Omental fat pad (tissue), 4 donors: ENCODE measurements around the gene SLX1A. TPM values are rescaled to one million over a fixed set of nuclear protein-coding genes. Genes with fewer than 3 reads are reported as not detected.

Experiments
- ATAC-seq: fragments of 150-250 bp; one replicate; pipeline ENCODE4 v1.9.1; 2016; ENCODE audit warnings: mild to moderate bottlenecking, moderate library complexity; ENCODE audit not compliant: low FRiP score
- DNase-seq: peaks from one replicate; pipeline ENCODE4 v3.0.0-alpha.2; 2019; ENCODE audit warnings: low spot score
- total RNA-seq, 4 donors: library from RNA; depleted of rRNA; stranded (reverse); fragments of >200 nt; gene quantifications; one replicate each; pipeline ENCODE4 v1.1.0, GENCODE V29; 2016
- TF ChIP-seq, protein P1 (sequence below), 3 donors: fragments of 450-650 bp; IDR thresholded peaks; one replicate each; pipeline ENCODE4 v1.5.1; 2016 to 2017; ENCODE audit warnings: antibody characterized with exemption in 3 of 3, mild to moderate bottlenecking in 3 of 3, moderate library complexity in 2 of 3

SLX1A gene
- total RNA-seq, 4 donors from 2014 or later: 21.7 to 52.7 (median 44.2) TPM

DNA sequence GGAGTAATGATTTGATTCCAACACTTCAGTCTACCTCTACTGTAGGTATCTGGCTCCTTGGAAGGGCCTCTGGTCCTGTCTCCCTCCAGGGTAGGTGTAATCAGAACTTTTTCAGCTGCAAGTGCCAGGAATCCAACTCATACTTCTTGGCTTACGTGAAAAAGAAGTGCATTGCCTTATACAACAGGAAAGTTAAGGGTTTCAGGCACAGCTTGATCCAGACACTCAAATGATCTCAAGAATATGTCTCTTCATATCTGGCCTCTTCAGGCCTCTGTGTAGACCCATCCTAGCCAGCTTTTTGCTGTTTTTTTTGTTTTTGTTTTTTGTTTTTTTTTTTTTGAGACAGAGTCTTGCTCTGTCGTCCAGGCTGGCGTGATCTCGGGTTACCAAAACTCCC, 14.5 kb upstream of the SLX1A start:
- DNase-seq: no peak
- ATAC-seq: no peak
- TF ChIP-seq, protein P1, sequence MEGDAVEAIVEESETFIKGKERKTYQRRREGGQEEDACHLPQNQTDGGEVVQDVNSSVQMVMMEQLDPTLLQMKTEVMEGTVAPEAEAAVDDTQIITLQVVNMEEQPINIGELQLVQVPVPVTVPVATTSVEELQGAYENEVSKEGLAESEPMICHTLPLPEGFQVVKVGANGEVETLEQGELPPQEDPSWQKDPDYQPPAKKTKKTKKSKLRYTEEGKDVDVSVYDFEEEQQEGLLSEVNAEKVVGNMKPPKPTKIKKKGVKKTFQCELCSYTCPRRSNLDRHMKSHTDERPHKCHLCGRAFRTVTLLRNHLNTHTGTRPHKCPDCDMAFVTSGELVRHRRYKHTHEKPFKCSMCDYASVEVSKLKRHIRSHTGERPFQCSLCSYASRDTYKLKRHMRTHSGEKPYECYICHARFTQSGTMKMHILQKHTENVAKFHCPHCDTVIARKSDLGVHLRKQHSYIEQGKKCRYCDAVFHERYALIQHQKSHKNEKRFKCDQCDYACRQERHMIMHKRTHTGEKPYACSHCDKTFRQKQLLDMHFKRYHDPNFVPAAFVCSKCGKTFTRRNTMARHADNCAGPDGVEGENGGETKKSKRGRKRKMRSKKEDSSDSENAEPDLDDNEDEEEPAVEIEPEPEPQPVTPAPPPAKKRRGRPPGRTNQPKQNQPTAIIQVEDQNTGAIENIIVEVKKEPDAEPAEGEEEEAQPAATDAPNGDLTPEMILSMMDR (IDR thresholded peaks at IDR 0.05): no peak

DNA sequence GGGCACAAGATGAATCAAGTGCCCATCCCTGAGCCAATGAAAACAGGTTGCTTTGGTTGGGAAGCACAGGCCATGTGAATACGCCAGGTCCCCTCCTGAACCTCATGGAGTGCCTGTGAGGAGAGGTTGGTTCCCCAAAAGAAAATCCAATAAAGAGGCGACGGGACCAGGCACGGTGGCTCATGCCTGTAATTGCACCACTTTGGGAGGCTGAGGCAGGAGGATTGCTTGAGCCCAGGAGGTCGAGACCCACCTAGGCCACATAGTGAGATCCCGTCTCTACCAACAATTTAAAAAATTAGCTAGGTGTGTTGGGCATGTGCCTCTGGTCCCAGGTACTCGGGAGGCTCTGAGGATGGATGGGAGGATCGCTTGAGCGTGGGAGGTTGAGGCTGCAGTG, 13.7 kb upstream of the SLX1A start:
- no peak for DNase-seq
- TF ChIP-seq, protein P1 (IDR thresholded peaks at IDR 0.05): no peak
- ATAC-seq: no peak

DNA sequence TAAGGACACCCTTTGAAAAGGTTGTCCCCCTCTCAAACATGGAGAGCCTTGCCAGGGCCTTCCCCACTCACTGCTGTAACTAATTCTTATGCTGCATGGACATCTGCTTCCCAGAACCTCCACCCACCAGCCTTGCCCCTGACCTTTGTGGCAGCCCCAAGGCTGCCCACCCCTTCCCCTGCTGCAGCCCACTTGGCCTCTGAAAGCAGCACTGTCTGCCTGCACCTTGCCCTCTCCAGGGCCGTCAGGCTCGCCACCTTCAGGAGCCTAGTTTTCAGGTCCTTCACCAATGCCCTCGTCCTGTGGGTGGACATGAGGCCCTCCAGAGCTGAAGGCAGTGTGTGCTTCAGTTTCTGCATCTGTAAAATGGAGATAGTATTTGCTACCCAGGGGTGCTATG, 12.9 kb upstream of the SLX1A start:
- ATAC-seq: no peak
- TF ChIP-seq, protein P1 (IDR thresholded peaks at IDR 0.05): no peak
- DNase-seq: no peak

DNA sequence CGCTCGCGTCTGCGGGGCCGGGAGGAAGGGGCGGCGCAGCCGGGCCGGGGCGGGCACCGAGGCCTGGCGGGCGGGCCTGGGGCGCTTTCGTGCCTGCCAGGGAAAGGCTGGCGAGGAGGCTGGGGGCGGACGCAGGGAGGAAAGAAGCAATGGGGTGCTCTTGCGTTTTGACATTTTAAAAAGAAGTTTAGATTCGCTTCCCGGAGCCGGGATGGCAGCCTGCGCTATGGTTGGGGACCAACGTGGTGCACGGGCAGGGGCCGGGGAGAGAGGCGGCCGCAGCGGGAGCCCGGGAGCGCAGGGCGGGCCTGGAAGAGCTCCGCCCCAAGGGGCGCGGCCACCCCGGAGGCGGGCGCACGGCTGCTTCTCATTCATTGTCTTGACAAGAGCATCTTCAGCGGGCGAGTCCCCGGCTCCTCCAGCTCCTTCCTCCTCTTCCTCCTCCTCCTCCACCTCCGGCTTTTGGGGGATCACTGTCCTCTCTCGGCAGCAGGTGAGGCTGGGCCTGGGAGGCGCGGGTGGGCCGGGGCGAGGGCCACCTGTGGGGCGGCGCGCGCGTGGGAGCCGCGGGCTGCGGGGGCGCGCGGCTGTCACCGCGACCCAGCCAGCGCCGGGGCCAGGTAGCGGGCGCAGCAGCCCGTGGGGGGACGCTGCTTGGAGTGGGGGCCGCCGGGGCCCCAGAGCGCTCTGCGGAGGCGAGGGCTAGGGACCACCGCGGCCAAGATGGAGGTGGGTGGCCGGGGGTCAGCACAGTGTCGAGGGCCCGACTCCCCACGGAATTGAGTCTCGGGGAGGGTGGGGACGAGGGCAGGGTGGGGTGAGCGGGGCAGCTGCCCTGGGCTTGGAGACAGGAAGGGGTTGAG, 10.2 kb upstream of the SLX1A start, which contains the start of gene CORO1A:
Gene CORO1A, plus strand, starts transcription at position 370 of the 863 bp plus-strand sequence. CDS start 1,608 bp downstream, outside the sequence.
- ATAC-seq (peak; percentile 83), DNase-seq (peak; percentile 46)
- TF ChIP-seq, protein P1 (IDR thresholded peaks at IDR 0.05): no peak

DNA sequence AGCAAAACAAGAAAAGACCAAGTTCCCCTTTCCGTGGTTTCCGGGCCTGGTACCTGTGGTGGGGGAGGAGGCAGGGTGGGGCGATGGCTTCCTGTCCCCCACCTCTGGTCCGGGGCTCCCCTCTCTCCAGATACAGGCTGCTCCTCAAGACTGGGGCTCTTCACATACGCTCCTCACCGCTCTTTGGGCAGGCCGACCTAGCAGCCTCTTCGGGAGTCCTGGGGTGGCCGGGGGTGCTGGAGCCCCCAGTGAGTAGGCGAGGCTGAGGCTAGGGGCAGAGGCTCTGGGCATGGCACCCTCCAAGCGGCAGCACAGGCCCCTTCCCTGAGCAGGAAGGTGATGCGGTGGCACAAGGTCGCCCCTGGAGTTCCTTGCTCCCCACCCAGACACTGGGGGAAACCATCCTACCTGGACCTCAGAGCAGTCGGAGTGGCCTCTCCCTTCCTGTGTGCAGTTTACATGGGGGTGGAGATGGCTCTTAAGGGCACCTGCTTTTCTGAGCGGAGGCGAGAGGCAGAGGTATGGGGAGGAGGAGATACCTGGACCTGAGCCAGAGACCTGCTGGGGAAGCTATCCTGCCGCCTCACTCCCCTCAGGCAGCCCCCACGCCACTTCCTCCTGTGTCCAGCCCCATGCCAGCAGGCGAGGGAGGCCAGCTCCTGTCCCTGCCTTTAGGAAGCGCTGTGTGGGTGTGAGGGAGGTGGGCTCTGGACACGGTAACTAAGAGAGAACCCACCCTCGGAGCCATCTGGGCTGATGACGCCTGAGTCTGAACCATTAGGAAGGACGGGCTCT, 9.4 kb upstream of the SLX1A start:
- no peak for ATAC-seq
- TF ChIP-seq, protein P1 (IDR thresholded peaks at IDR 0.05): no peak
- no peak for DNase-seq

DNA sequence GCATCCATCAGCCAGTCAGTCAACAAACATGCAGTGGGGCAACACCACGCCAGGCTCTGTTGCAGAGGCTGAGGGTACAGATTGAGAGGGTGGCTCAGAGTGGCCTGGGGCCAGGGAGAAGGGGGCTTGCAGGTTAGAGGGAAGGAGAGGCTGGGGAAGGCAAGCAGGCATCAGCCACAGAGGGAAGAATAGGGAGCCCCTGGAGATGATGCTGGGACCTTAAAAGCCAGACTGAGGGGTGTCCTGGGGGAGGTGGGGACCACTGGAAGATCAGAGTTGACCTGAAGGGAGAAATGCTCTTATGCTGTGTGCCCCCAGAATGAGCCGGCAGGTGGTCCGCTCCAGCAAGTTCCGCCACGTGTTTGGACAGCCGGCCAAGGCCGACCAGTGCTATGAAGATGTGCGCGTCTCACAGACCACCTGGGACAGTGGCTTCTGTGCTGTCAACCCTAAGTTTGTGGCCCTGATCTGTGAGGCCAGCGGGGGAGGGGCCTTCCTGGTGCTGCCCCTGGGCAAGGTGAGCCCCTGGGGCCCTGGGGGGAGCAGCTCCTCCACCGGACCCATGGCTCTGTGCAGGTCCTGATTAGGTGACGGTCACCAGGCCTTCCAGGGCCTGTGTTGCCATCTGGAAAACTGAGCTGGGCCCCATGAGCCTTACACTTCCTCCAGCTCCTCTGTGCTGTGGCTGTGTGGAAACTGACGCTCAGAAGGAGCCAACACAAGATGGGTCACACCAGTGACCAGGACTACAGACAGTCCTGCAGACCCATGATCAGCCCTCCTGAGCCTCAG, 8.6 kb upstream of the SLX1A start:
- TF ChIP-seq, protein P1 (IDR thresholded peaks at IDR 0.05): no peak
- ATAC-seq: no peak
- DNase-seq: no peak
